Measurements from ENCODE around the gene ZNF174. TPM values are rescaled to one million over a fixed set of nuclear protein-coding genes. Genes with fewer than 3 reads are reported as not detected.

The ZNF174 gene
- total and polyA plus RNA-seq, 4 donors: 3.8 to 4.6 (median 4.1) TPM

- 96% methylated on average over 5 of the region's 5 CpGs for WGBS
- Histone ChIP-seq H3K27ac (ENCODE audit: low read depth in 1 of 2, low read length in 2 of 2) (no peak overlapping the region), H3K9ac (ENCODE audit: low read depth in 1 of 2, low read length in 2 of 2) (no peak overlapping the region), H3K9me3 (ENCODE audit: control insufficient read depth in 4 of 4, low read length in 3 of 4) (peaks cover 35 to 48% (median 45%) of the 10 kb centered on the region in 4 donors), H3K4me3 (ENCODE audit: low read depth in 1 of 3, low read length in 3 of 3) (no peak overlapping the region), H3K27me3 (ENCODE audit: control insufficient read depth in 4 of 4, insufficient read depth in 4 of 4, low read length in 3 of 4) (no peaks in the 10 kb centered on the region), H3K36me3 (ENCODE audit: control insufficient read depth in 4 of 4, insufficient read depth in 3 of 4, low read depth in 1 of 4, low read length in 3 of 4) (peaks cover 2 to 10% (median 4%) of the 10 kb centered on the region in 4 donors), H3K4me1 (ENCODE audit: control insufficient read depth in 4 of 4, insufficient read depth in 4 of 4, low read length in 3 of 4) (no peaks in the 10 kb centered on the region)
- TF ChIP-seq MAX (IDR thresholded peaks at IDR 0.05): no peak
- TF ChIP-seq NR2F2 (IDR thresholded peaks at IDR 0.05): no peak
- TF ChIP-seq HNF4G (IDR thresholded peaks at IDR 0.05): no peak
- TF ChIP-seq, protein P1, sequence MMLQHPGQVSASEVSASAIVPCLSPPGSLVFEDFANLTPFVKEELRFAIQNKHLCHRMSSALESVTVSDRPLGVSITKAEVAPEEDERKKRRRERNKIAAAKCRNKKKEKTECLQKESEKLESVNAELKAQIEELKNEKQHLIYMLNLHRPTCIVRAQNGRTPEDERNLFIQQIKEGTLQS (IDR thresholded peaks at IDR 0.05): no peak
- no peak for TF ChIP-seq SP1 (IDR thresholded peaks at IDR 0.05)
- TF ChIP-seq FOXA2 (IDR thresholded peaks at IDR 0.05): no peak
- TF ChIP-seq EGR1 (IDR thresholded peaks at IDR 0.05; ENCODE audit: low read depth in 2 of 2): no peak
- no peak for TF ChIP-seq HNF4A (conservative IDR thresholded peaks at IDR 0.05)
- TF ChIP-seq JUND (IDR thresholded peaks at IDR 0.05): no peak
- TF ChIP-seq FOXA1 (IDR thresholded peaks at IDR 0.05): no peak
- no peak for TF ChIP-seq TAF1 (conservative IDR thresholded peaks at IDR 0.05)
- TF ChIP-seq RXRA (IDR thresholded peaks at IDR 0.05): no peak
- no peak for TF ChIP-seq GABPA (IDR thresholded peaks at IDR 0.05 in 1 of 2, conservative IDR thresholded peaks at IDR 0.05 in 1 of 2)
- TF ChIP-seq, protein P2, sequence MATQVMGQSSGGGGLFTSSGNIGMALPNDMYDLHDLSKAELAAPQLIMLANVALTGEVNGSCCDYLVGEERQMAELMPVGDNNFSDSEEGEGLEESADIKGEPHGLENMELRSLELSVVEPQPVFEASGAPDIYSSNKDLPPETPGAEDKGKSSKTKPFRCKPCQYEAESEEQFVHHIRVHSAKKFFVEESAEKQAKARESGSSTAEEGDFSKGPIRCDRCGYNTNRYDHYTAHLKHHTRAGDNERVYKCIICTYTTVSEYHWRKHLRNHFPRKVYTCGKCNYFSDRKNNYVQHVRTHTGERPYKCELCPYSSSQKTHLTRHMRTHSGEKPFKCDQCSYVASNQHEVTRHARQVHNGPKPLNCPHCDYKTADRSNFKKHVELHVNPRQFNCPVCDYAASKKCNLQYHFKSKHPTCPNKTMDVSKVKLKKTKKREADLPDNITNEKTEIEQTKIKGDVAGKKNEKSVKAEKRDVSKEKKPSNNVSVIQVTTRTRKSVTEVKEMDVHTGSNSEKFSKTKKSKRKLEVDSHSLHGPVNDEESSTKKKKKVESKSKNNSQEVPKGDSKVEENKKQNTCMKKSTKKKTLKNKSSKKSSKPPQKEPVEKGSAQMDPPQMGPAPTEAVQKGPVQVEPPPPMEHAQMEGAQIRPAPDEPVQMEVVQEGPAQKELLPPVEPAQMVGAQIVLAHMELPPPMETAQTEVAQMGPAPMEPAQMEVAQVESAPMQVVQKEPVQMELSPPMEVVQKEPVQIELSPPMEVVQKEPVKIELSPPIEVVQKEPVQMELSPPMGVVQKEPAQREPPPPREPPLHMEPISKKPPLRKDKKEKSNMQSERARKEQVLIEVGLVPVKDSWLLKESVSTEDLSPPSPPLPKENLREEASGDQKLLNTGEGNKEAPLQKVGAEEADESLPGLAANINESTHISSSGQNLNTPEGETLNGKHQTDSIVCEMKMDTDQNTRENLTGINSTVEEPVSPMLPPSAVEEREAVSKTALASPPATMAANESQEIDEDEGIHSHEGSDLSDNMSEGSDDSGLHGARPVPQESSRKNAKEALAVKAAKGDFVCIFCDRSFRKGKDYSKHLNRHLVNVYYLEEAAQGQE (IDR thresholded peaks at IDR 0.05): no peak
- TF ChIP-seq, protein P3, sequence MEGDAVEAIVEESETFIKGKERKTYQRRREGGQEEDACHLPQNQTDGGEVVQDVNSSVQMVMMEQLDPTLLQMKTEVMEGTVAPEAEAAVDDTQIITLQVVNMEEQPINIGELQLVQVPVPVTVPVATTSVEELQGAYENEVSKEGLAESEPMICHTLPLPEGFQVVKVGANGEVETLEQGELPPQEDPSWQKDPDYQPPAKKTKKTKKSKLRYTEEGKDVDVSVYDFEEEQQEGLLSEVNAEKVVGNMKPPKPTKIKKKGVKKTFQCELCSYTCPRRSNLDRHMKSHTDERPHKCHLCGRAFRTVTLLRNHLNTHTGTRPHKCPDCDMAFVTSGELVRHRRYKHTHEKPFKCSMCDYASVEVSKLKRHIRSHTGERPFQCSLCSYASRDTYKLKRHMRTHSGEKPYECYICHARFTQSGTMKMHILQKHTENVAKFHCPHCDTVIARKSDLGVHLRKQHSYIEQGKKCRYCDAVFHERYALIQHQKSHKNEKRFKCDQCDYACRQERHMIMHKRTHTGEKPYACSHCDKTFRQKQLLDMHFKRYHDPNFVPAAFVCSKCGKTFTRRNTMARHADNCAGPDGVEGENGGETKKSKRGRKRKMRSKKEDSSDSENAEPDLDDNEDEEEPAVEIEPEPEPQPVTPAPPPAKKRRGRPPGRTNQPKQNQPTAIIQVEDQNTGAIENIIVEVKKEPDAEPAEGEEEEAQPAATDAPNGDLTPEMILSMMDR (IDR thresholded peaks at IDR 0.05; ENCODE audit: low read depth, low read length, missing input control): no peak
- TF ChIP-seq RAD21 (IDR thresholded peaks at IDR 0.05): no peak
- TF ChIP-seq, protein P4, sequence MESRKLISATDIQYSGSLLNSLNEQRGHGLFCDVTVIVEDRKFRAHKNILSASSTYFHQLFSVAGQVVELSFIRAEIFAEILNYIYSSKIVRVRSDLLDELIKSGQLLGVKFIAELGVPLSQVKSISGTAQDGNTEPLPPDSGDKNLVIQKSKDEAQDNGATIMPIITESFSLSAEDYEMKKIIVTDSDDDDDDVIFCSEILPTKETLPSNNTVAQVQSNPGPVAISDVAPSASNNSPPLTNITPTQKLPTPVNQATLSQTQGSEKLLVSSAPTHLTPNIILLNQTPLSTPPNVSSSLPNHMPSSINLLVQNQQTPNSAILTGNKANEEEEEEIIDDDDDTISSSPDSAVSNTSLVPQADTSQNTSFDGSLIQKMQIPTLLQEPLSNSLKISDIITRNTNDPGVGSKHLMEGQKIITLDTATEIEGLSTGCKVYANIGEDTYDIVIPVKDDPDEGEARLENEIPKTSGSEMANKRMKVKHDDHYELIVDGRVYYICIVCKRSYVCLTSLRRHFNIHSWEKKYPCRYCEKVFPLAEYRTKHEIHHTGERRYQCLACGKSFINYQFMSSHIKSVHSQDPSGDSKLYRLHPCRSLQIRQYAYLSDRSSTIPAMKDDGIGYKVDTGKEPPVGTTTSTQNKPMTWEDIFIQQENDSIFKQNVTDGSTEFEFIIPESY (IDR thresholded peaks at IDR 0.05): no peak
- TF ChIP-seq YY1 (IDR thresholded peaks at IDR 0.05): no peak
- DNase-seq (ENCODE audit: low spot score): no peak
These were observed 25.3 kb upstream of the ZNF174 start for GRCh38 chr16:3375680-3376079.

Data from liver (tissue), 9 donors.